NCI-H2029 treated with DMSO at 0.1 percent for 48 hours (cell line): ENCODE results near the gene ATP2B2.

Experiments used
- DNase-seq: peaks from one replicate; lab custom pipeline; 2025; lab: John Stamatoyannopoulos, UW

ATP2B2 gene

GRCh38 chr3:10428406-10429091 lies 76.8 kb downstream of the ATP2B2 start:
- DNase-seq, result no peak

- DNase-seq, result no peak
These were observed 78.8 kb downstream of the ATP2B2 start for GRCh38 chr3:10426346-10427220.

- no peak for DNase-seq
These were observed 82.1 kb downstream of the ATP2B2 start for GRCh38 chr3:10423171-10423882.

GRCh38 chr3:10421996-10422395 lies 83.4 kb downstream of the ATP2B2 start:
- DNase-seq, result no peak

GRCh38 chr3:10420745-10421475 lies 84.5 kb downstream of the ATP2B2 start:
- DNase-seq, result no peak

- DNase-seq, result no peak
These were observed 85.7 kb downstream of the ATP2B2 start for GRCh38 chr3:10419637-10420232.

- peak; percentile 3 for DNase-seq
These were observed 87.5 kb downstream of the ATP2B2 start for GRCh38 chr3:10417847-10418246.

- DNase-seq, result no peak
These were observed 88.6 kb downstream of the ATP2B2 start for GRCh38 chr3:10416730-10417300.

GRCh38 chr3:10413041-10413440 lies 92.3 kb downstream of the ATP2B2 start:
- DNase-seq, result no peak

- no peak for DNase-seq
These were observed 93.6 kb downstream of the ATP2B2 start for GRCh38 chr3:10411598-10412332.

- DNase-seq, result no peak
These were observed 94.9 kb downstream of the ATP2B2 start for GRCh38 chr3:10410383-10411002.

- DNase-seq, result no peak
These were observed 96.7 kb downstream of the ATP2B2 start for GRCh38 chr3:10408680-10409079.

- no peak for DNase-seq
These were observed 98.0 kb downstream of the ATP2B2 start for GRCh38 chr3:10407361-10407760.

GRCh38 chr3:10406414-10406813 lies 99.0 kb downstream of the ATP2B2 start:
- no peak for DNase-seq

GRCh38 chr3:10405816-10406215 lies 99.6 kb downstream of the ATP2B2 start:
- no peak for DNase-seq

GRCh38 chr3:10404876-10405275 lies 100.5 kb downstream of the ATP2B2 start:
- no peak for DNase-seq

- no peak for DNase-seq
These were observed 101.0 kb downstream of the ATP2B2 start for GRCh38 chr3:10404377-10404776.

- no peak for DNase-seq
These were observed 103.2 kb downstream of the ATP2B2 start for GRCh38 chr3:10401990-10402761.

GRCh38 chr3:10400749-10401495 lies 104.5 kb downstream of the ATP2B2 start:
- DNase-seq, result no peak
